ENCODE measurements around the gene PROX2.

DNA sequence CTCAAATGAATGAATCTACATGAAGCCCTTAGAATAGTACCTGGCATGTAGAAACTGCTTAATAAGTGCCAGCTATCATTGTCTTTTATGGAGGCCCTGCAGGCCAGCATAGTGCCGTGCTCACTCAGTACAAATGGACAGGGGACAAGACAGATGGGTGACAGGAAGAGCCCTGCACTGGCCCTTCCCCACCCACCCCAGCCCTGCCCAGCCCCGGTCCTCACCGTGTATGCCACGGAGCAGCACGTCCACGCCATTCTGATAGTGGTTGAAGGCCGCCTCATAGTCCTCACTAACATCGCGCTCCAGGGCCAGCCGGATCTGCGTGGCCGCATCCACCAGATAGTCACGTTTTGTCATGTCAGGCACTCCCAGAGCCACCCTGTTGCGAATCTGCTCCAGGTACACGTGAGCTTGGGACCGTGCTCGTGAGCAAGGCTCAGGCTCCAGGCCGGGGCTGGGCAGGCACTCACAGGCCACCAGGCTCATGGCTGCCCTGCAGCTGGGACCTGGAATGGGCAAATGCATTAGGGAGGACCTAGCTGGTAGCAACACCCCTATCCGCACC lies 45.2 kb upstream of the PROX2 start:
- no peak for TF ChIP-seq POLR2AphosphoS5 (IDR thresholded peaks at IDR 0.05; ENCODE audit: borderline replicate concordance, low read depth, low read length)
- no peak for TF ChIP-seq EZH2 (IDR thresholded peaks at IDR 0.05)
- TF ChIP-seq FOXP2 (optimal IDR thresholded peaks at IDR 0.05; ENCODE audit: control extremely low read depth, extremely low read length, insufficient read depth): no peak
